OCI-LY7 (cell line): Measurements from ENCODE around the gene KDM5C. TPM values are rescaled to one million over a fixed set of nuclear protein-coding genes. Genes with fewer than 3 reads are reported as not detected.

Experiments used
- BruUV-seq: library from RNA; stranded (reverse); fragments of 400-500 nt; replicated peaks from 2 replicates; lab custom pipeline; 2021; lab: Mats Ljungman, UMichigan
- CTCF ChIA-PET: fragments of 300-600 bp; sonication (Branson Sonifier 250); formaldehyde crosslinking; loops from one replicate; lab custom pipeline; 2022; ENCODE audit warnings: antibody characterized with exemption; ENCODE audit not compliant: unreplicated experiment; lab: Charles Lee
- POLR2A ChIA-PET: fragments of 300-600 bp; sonication (Branson Sonifier 250); formaldehyde crosslinking; loops from one replicate; lab custom pipeline; 2022; ENCODE audit warnings: antibody characterized with exemption; lab: Charles Lee
- DNase-seq: peaks from one replicate; pipeline ENCODE4 v3.0.0-alpha.2; 2015; ENCODE audit warnings: low spot score
- H2AFZ ChIP-seq: fragments of 200-600 bp; sonication (generic), shearing (Covaris generic); 2 replicates; pipeline ENCODE4 v1.6.1; 2014; ENCODE audit warnings: mild to moderate bottlenecking, antibody characterized with exemption, low read length, moderate library complexity
- H3K27ac ChIP-seq: fragments of 200-600 bp; sonication (generic); 2 replicates; pipeline ENCODE4 v1.5.1; 2014; ENCODE audit warnings: mixed run types, low read depth, mild to moderate bottlenecking, moderate library complexity, low read length, inconsistent platforms; ENCODE audit not compliant: poor library complexity, severe bottlenecking
- H3K36me3 ChIP-seq: fragments of 200-600 bp; sonication (generic); 2 replicates; pipeline ENCODE4 v1.6.1; 2014; ENCODE audit warnings: mild to moderate bottlenecking, antibody characterized with exemption, low read length, moderate library complexity, mixed read lengths; ENCODE audit not compliant: insufficient read depth
- H3K4me1 ChIP-seq: fragments of 200-600 bp; sonication (generic); 2 replicates; pipeline ENCODE4 v1.5.1; 2014; ENCODE audit warnings: mild to moderate bottlenecking, low read length; ENCODE audit not compliant: insufficient read depth, poor library complexity, severe bottlenecking
- H3K4me2 ChIP-seq: fragments of 200-600 bp; sonication (generic); 2 replicates; pipeline ENCODE4 v1.6.1; 2014; ENCODE audit warnings: mild to moderate bottlenecking, low read length
- H3K4me3 ChIP-seq: fragments of 200-600 bp; sonication (generic); 2 replicates; pipeline ENCODE4 v1.5.1; 2014; ENCODE audit warnings: mild to moderate bottlenecking, low read depth, low read length; ENCODE audit not compliant: poor library complexity, severe bottlenecking
- H3K79me2 ChIP-seq: fragments of 200-600 bp; sonication (generic); 2 replicates; pipeline ENCODE4 v1.6.1; 2016; ENCODE audit warnings: low read depth, mild to moderate bottlenecking, low read length, moderate library complexity, mixed read lengths; ENCODE audit not compliant: insufficient read depth
- H3K9me2 ChIP-seq: fragments of 200-600 bp; sonication (generic); 2 replicates; pipeline ENCODE4 v1.6.1; 2016; ENCODE audit warnings: mild to moderate bottlenecking, low read length, mixed read lengths; ENCODE audit not compliant: insufficient read depth
- H3K9me3 ChIP-seq: fragments of 200-600 bp; sonication (generic); 2 replicates; pipeline ENCODE4 v1.6.1; 2014; ENCODE audit warnings: mild to moderate bottlenecking, mixed run types, low read length, mixed read lengths
- H4K20me1 ChIP-seq: fragments of 200-600 bp; sonication (generic); 2 replicates; pipeline ENCODE4 v1.6.1; 2014; ENCODE audit warnings: mild to moderate bottlenecking, antibody characterized with exemption, low read length, moderate library complexity, mixed read lengths; ENCODE audit not compliant: insufficient read depth
- CTCF ChIP-seq: fragments of 200-600 bp; sonication (generic); conservative IDR thresholded peaks from 2 replicates; pipeline ENCODE4 v1.5.1; 2014; ENCODE audit warnings: mild to moderate bottlenecking, antibody characterized with exemption, low read length, moderate library complexity, mixed read lengths
- EZH2phosphoT487 ChIP-seq: fragments of 200-600 bp; sonication (generic); IDR thresholded peaks from 2 replicates; pipeline ENCODE4 v1.6.1; 2018; ENCODE audit warnings: low read depth, borderline replicate concordance, mild to moderate bottlenecking, mixed run types, antibody characterized with exemption, low read length, moderate library complexity, mixed read lengths
- intact Hi-C: fragments of 100-400 bp; cut with micrococcal nuclease; formaldehyde crosslinking; loops from one replicate; pipeline ENCODE4 v1.10.0; 2022; ENCODE audit not compliant: unreplicated experiment
- total RNA-seq, 2 experiments: library from RNA; depleted of rRNA in 1 of 2; stranded (reverse); fragments of >200 nt in 1 of 2; shearing (Covaris generic) in 1 of 2; gene quantifications; 2 replicates each; pipeline ENCODE4 v1.2.3, GENCODE V29; 2014 to 2022

Gene KDM5C
- total RNA-seq, 2 experiments from 2014 or later, result 54.8 to 90.5 TPM

GRCh38 chrX:53254570-53255461 is 29.8 kb upstream of the KDM5C start:
- DNase-seq, result no peak
- intact Hi-C loops, result no loop called here
- no peak overlapping the region for H3K4me2 ChIP-seq
- TF ChIP-seq EZH2phosphoT487 (no peak), CTCF (no peak)
- H3K36me3 ChIP-seq, result no peaks in the 10 kb centered on the region
- H2AFZ ChIP-seq, result no peak overlapping the region
- no peaks in the 10 kb centered on the region for H3K9me2 ChIP-seq
- no peaks in the 10 kb centered on the region for H3K9me3 ChIP-seq
- no peaks in the 10 kb centered on the region for H3K79me2 ChIP-seq
- no peak overlapping the region for H3K4me3 ChIP-seq
- H3K4me1 ChIP-seq, result no peaks in the 10 kb centered on the region
- ChIA-PET CTCF (no interaction called here), POLR2A (no interaction called here)
- H3K27ac ChIP-seq, result no peak overlapping the region
- H4K20me1 ChIP-seq, result no peaks in the 10 kb centered on the region
- no TSS peak for BruUV-seq

GRCh38 chrX:53253293-53254020 is 28.4 kb upstream of the KDM5C start:
- Histone ChIP-seq H3K4me1 (no peaks in the 10 kb centered on the region), H3K36me3 (no peaks in the 10 kb centered on the region), H3K9me2 (no peaks in the 10 kb centered on the region), H3K9me3 (no peaks in the 10 kb centered on the region), H4K20me1 (no peaks in the 10 kb centered on the region), H3K79me2 (no peaks in the 10 kb centered on the region), H2AFZ (no peak overlapping the region), H3K4me3 (no peak overlapping the region), H3K27ac (no peak overlapping the region), H3K4me2 (no peak overlapping the region)
- intact Hi-C loops, result no loop called here
- TF ChIP-seq EZH2phosphoT487 (no peak), CTCF (no peak)
- no TSS peak for BruUV-seq
- CTCF ChIA-PET, result no interaction called here
- POLR2A ChIA-PET, result no interaction called here
- DNase-seq, result no peak
